GM20000 (cell line): Measurements from ENCODE around the gene MRPL16.

Experiments
- DNase-seq: peaks from one replicate; pipeline ENCODE4 v3.0.0; 2012; ENCODE audit warnings: low spot score
- CTCF ChIP-seq: IDR thresholded peaks from 2 replicates; pipeline ENCODE4 v1.5.1; 2012; ENCODE audit warnings: mild to moderate bottlenecking, control low read depth; ENCODE audit errors: extremely low read depth, missing control alignments

MRPL16 gene

GRCh38 chr11:59770319-59770718 is 40.3 kb downstream of the MRPL16 start:
- TF ChIP-seq CTCF, result no peak

GRCh38 chr11:59769828-59770227 is 40.8 kb downstream of the MRPL16 start:
- no peak for TF ChIP-seq CTCF
- no peak for DNase-seq

More at GRCh38 chr11:59770319-59770718, 40.3 kb downstream of the MRPL16 start:
- no peak for DNase-seq

- DNase-seq, result no peak
- TF ChIP-seq CTCF, result no peak
Observed at GRCh38 chr11:59769111-59769510, 41.5 kb downstream of the MRPL16 start.

- no peak for TF ChIP-seq CTCF
- DNase-seq, result no peak
Observed at GRCh38 chr11:59767225-59767611, 43.4 kb downstream of the MRPL16 start.

GRCh38 chr11:59766542-59767224 is 43.9 kb downstream of the MRPL16 start:
- no peak for TF ChIP-seq CTCF
- no peak for DNase-seq

GRCh38 chr11:59765068-59765735 is 45.4 kb downstream of the MRPL16 start:
- no peak for DNase-seq
- no peak for TF ChIP-seq CTCF

- DNase-seq, result no peak
- TF ChIP-seq CTCF, result no peak
Observed at GRCh38 chr11:59761993-59762392, 48.6 kb downstream of the MRPL16 start.
